ENCODE results near the gene APBA2.

DNA sequence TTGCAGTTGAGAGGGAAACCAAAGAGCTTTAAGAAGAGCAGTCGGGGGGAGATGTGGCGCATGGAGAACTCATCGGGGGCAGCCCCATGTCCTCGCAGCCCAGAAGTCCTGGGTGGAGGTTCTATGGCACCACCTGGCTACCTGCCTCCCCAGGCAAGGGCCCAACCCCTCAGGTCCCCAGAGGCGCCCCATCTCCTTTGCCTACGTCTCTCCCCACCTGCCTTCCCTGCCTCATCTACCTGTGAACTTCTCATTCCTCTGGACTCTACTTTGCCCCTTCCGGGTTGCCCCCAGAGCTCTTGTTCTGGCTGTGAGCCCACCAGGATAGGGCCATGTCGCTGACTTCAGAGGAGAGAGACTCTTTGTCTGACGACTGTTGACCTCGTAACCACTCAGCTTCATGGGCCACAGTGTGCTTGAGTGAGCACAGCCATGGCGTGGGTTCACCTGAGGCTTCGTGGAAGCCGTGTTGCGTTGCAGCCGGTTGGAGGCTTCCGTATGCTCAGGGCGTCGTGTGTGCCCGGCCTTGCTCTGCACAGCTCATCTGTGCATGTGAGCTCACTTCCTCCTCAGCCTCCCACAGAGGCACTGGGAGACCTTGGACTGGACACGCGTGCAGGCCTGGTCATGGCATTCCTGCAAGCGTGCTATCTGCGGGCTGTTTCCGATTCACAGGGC lies 13.4 kb downstream of the APBA2 start:
- TF ChIP-seq CTCF (IDR thresholded peaks at IDR 0.05) = no peak
- TF ChIP-seq POLR2A (IDR thresholded peaks at IDR 0.05; ENCODE audit: low read depth) = no peak
- no peak for TF ChIP-seq EP300 (IDR thresholded peaks at IDR 0.05)
- no peak for TF ChIP-seq POLR2AphosphoS5 (IDR thresholded peaks at IDR 0.05)
